ENCODE measurements around the gene SORCS3. TPM values are rescaled to one million over a fixed set of nuclear protein-coding genes. Genes with fewer than 3 reads are reported as not detected.

Gene SORCS3
- total RNA-seq (1 to 10 TPM in 2 of 5 experiments, under 1 TPM in 2, not detected in 1; 0.41 to 4.6 (median 1.6) TPM), polyA plus RNA-seq (under 1 TPM; 0.57 to 0.66 TPM), total RNA-seq (22.1 reads per million, percentile 52 among the genes with 10 or more reads in this experiment)

DNA sequence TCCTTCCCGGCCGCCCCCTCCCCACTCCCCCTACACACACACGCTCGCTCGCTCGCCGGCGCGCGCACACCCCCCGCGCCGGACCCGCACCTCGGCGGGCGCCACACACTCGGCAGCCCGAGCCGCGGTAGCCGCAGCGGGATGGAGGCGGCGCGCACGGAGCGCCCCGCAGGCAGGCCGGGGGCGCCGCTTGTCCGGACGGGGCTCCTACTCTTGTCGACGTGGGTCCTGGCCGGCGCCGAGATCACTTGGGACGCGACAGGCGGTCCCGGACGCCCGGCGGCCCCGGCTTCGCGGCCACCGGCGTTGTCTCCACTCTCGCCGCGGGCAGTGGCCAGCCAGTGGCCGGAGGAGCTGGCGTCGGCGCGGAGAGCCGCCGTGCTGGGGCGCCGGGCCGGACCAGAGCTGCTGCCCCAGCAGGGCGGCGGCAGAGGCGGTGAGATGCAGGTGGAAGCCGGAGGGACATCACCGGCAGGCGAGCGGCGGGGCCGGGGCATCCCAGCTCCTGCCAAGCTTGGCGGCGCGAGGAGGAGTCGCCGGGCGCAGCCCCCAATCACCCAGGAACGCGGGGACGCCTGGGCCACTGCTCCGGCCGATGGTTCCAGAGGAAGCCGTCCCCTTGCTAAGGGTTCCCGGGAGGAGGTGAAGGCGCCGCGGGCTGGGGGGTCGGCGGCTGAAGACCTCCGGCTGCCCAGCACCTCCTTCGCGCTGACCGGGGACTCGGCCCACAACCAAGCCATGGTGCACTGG is at the start of gene SORCS3:
Gene SORCS3, plus strand, starts transcription at position 104 of the 750 bp plus-strand sequence.
- H3K36me3 Mint-ChIP-seq, result peaks cover 0 to 5% (median 2%) of the 10 kb centered on the region in 5 donors
- H3K27ac ChIP-seq (ENCODE audit: low read depth, low read length), result no peak within 1 kb of the TSS
- H3K9me3 Mint-ChIP-seq, result peaks cover 0 to 4% (median 0%) of the 10 kb centered on the region in 11 donors
- ATAC-seq (no peak), DNase-seq (no peak)
- ChIA-PET CTCF (no interaction called here), POLR2A (no interaction called here)
- H3K4me3 ChIP-seq (ENCODE audit: low read length), result no peak within 1 kb of the TSS
- H3K27ac Mint-ChIP-seq, result no peak within 1 kb of the TSS
- intact Hi-C loops (cut with micrococcal nuclease), result no loop called here
- H3K36me3 ChIP-seq (ENCODE audit: control insufficient read depth in 2 of 3, insufficient read depth in 3 of 3, low read length in 3 of 3), result no peaks in the 10 kb centered on the region
- H3K4me1 ChIP-seq (ENCODE audit: control insufficient read depth in 2 of 2, insufficient read depth in 2 of 2, low read length in 2 of 2), result no peaks in the 10 kb centered on the region
- peak within 1 kb of the TSS in 5 of 10 donors; percentile 20 to 66 (median 42) for H3K4me3 Mint-ChIP-seq
- no peaks in the 10 kb centered on the region for H3K27me3 ChIP-seq (ENCODE audit: control insufficient read depth in 2 of 2, insufficient read depth in 2 of 2, low read length in 2 of 2)
- H3K27me3 Mint-ChIP-seq, result peaks cover 58 to 78% (median 66%) of the 10 kb centered on the region in 5 donors
- peaks cover 7 to 24% (median 20%) of the 10 kb centered on the region in 7 donors for H3K4me1 Mint-ChIP-seq
- no peaks in the 10 kb centered on the region for H3K9me3 ChIP-seq (ENCODE audit: control insufficient read depth in 2 of 3, low read length in 3 of 3)

DNA sequence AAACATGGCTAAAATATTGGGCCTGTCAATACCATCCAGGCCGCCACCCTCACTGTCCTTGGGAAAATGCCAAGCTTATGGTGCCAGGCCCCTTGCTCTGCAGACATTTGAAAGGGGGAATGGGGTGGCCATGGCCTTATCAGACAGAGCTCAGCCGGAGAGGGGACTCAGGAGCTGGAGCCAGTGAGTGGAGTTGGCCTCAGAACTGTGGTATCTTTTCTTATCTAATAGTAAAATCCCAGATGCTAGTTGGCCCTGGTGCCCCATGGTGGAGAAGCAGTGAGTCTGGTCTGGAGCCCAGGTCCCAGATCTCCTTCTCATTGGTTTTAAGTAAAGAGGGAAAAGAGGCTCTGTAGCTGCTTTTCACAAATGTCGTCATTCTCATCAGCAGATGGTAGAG is 49.6 kb upstream of the SORCS3 start:
- Mint-ChIP-seq H3K36me3 (no peaks in the 10 kb centered on the region), H3K27ac (no peak overlapping the region), H3K4me1 (peaks cover 6 to 16% (median 14%) of the 10 kb centered on the region in 7 donors), H3K4me3 (no peak overlapping the region), H3K27me3 (peaks cover 0 to 12% (median 5%) of the 10 kb centered on the region in 5 donors), H3K9me3 (no peaks in the 10 kb centered on the region)
- intact Hi-C loops (cut with micrococcal nuclease), result no loop called here
- Histone ChIP-seq H3K4me3 (ENCODE audit: low read length) (no peak overlapping the region), H3K9me3 (ENCODE audit: control insufficient read depth in 2 of 3, low read length in 3 of 3) (no peaks in the 10 kb centered on the region), H3K36me3 (ENCODE audit: control insufficient read depth in 2 of 3, insufficient read depth in 3 of 3, low read length in 3 of 3) (no peaks in the 10 kb centered on the region), H3K27ac (ENCODE audit: low read depth, low read length) (no peak overlapping the region), H3K4me1 (ENCODE audit: control insufficient read depth in 2 of 2, insufficient read depth in 2 of 2, low read length in 2 of 2) (peaks cover 0 to 12% of the 10 kb centered on the region in 2 donors), H3K27me3 (ENCODE audit: control insufficient read depth in 2 of 2, insufficient read depth in 2 of 2, low read length in 2 of 2) (no peaks in the 10 kb centered on the region)
- DNase-seq, result no peak
- ATAC-seq, result no peak
- ChIA-PET CTCF (no interaction called here), POLR2A (no interaction called here)

DNA sequence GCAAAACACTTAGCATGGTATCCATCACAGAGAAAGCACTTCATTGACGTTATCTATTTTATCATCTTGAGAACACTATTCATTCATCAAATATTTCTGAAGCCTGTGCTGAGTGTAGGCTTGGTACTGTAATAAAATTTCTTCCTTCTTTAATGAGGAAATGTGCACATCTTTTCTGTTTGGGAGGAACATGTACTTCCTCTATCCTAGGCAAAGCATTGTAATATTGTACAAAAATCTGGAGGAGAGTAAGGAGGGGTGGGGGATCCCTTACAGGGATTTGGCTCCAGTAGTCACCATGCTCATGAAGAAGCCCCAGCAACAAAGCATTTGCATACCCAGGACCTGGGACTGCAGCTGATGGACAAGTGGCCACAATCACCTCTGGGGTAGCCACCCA is 39.9 kb upstream of the SORCS3 start:
- Mint-ChIP-seq H3K4me1 (no peaks in the 10 kb centered on the region), H3K4me3 (no peak overlapping the region), H3K27ac (no peak overlapping the region), H3K9me3 (no peaks in the 10 kb centered on the region), H3K36me3 (no peaks in the 10 kb centered on the region), H3K27me3 (peaks cover 6 to 29% (median 12%) of the 10 kb centered on the region in 5 donors)
- CTCF ChIA-PET, result no interaction called here
- peak; percentile 41 for ATAC-seq
- Histone ChIP-seq H3K9me3 (ENCODE audit: control insufficient read depth in 2 of 3, low read length in 3 of 3) (no peaks in the 10 kb centered on the region), H3K4me3 (ENCODE audit: low read length) (no peak overlapping the region), H3K4me1 (ENCODE audit: control insufficient read depth in 2 of 2, insufficient read depth in 2 of 2, low read length in 2 of 2) (no peaks in the 10 kb centered on the region), H3K27me3 (ENCODE audit: control insufficient read depth in 2 of 2, insufficient read depth in 2 of 2, low read length in 2 of 2) (no peaks in the 10 kb centered on the region), H3K36me3 (ENCODE audit: control insufficient read depth in 2 of 3, insufficient read depth in 3 of 3, low read length in 3 of 3) (no peaks in the 10 kb centered on the region), H3K27ac (ENCODE audit: low read depth, low read length) (no peak overlapping the region)
- no peak for DNase-seq
- intact Hi-C loops (cut with micrococcal nuclease), result no loop called here
- POLR2A ChIA-PET, result no interaction called here

DNA sequence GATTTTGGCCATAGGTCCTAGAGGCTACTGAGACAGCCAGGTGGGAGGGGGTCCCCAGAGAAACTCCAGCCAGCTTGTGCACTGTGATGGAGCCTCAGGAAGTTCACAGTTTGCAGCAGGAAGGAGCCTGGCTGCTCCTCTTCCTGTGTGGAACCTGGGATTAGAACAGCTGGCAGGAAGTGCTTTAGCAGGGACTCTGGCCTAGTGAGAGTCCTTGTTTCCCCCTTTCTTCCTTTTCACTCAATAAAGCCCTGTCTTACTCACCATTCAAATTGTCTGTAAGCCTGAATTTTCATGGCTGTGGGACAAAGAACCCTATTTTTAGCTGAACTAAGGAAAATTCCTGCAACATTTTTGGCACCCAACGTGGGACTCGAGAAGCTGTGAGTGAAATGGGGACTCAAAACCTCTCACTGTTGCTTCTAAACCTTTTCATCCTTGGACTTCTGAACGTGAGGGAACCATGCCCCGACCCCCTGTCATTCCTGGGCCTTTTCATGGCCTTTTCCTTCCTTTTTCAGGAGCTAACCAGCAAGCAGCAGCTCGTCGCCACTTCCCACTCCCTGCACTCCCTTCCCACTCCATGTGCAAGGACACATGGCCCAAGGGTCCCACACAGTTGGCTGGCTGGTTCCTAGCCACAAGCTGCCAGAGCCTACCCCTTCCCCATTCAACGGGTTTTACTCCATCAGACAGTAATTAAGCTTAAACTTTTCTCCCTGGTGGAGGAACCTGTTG is 32.8 kb upstream of the SORCS3 start:
- H3K27ac Mint-ChIP-seq, result no peak overlapping the region
- peaks cover 0 to 37% (median 10%) of the 10 kb centered on the region in 11 donors for H3K9me3 Mint-ChIP-seq
- Histone ChIP-seq H3K4me1 (ENCODE audit: control insufficient read depth in 2 of 2, insufficient read depth in 2 of 2, low read length in 2 of 2) (no peaks in the 10 kb centered on the region), H3K27ac (ENCODE audit: low read depth, low read length) (no peak overlapping the region), H3K27me3 (ENCODE audit: control insufficient read depth in 2 of 2, insufficient read depth in 2 of 2, low read length in 2 of 2) (no peaks in the 10 kb centered on the region), H3K9me3 (ENCODE audit: control insufficient read depth in 2 of 3, low read length in 3 of 3) (peaks cover 0 to 4% (median 0%) of the 10 kb centered on the region in 3 experiments), H3K4me3 (ENCODE audit: low read length) (no peak overlapping the region), H3K36me3 (ENCODE audit: control insufficient read depth in 2 of 3, insufficient read depth in 3 of 3, low read length in 3 of 3) (no peaks in the 10 kb centered on the region)
- ChIA-PET CTCF (no interaction called here), POLR2A (no interaction called here)
- DNase-seq (no peak), ATAC-seq (no peak)
- H3K27me3 Mint-ChIP-seq, result peaks cover 2 to 19% (median 7%) of the 10 kb centered on the region in 5 donors
- H3K36me3 Mint-ChIP-seq, result peaks cover 0 to 8% (median 0%) of the 10 kb centered on the region in 5 donors
- H3K4me3 Mint-ChIP-seq, result no peak overlapping the region
- no peaks in the 10 kb centered on the region for H3K4me1 Mint-ChIP-seq
- intact Hi-C loops (cut with micrococcal nuclease), result no loop called here

DNA sequence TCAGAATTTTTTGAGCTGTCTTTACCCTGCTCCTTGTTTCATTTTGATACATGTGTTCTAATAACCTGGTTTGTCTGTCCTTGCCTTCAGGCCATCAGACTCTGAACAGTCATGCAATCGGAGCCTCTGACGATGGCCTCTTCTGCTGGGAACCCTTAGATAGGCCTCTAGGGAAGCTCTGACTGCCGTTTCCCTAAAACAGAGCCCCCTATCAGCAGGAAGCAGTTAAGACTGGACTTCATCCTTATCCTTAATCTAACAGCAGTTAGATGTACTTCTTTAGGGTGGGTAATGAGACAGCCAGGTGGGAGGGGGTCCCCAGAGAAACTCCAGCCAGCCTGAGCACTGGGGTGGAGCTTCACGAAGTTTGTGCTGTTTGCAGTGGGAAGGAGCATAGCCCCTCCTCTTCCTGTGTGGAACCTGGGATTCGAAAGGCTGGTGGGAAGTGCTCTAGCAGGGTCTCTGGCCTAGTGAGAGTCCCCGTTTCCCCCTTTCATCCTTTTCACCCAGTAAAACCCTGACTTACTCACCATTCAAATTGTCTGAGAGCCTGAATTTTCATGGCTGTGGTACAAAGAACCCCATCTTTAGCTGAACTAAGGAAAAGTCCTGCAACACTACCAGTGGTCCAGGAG is 28.4 kb upstream of the SORCS3 start:
- peaks cover 0 to 25% (median 2%) of the 10 kb centered on the region in 5 donors for H3K27me3 Mint-ChIP-seq
- H3K4me1 Mint-ChIP-seq, result no peaks in the 10 kb centered on the region
- CTCF ChIA-PET, result interaction anchor here (1.0 kb wide), 1 partner anchor 26 kb away, joined by 3 read pairs; no protein-coding TSS in a partner anchor
- ATAC-seq (no peak), DNase-seq (no peak)
- peaks cover 0 to 4% (median 0%) of the 10 kb centered on the region in 3 experiments for H3K9me3 ChIP-seq (ENCODE audit: control insufficient read depth in 2 of 3, low read length in 3 of 3)
- intact Hi-C loops (cut with micrococcal nuclease), result loop anchor here in 1 of 2 donors (10.0 kb wide), 1 partner anchor 318 kb away; no protein-coding TSS in a partner anchor
- no peaks in the 10 kb centered on the region for H3K27me3 ChIP-seq (ENCODE audit: control insufficient read depth in 2 of 2, insufficient read depth in 2 of 2, low read length in 2 of 2)
- H3K27ac Mint-ChIP-seq, result no peak overlapping the region
- H3K27ac ChIP-seq (ENCODE audit: low read depth, low read length), result no peak overlapping the region
- H3K4me3 ChIP-seq (ENCODE audit: low read length), result no peak overlapping the region
- peaks cover 0 to 35% (median 10%) of the 10 kb centered on the region in 11 donors for H3K9me3 Mint-ChIP-seq
- no peak overlapping the region for H3K4me3 Mint-ChIP-seq
- no peaks in the 10 kb centered on the region for H3K4me1 ChIP-seq (ENCODE audit: control insufficient read depth in 2 of 2, insufficient read depth in 2 of 2, low read length in 2 of 2)
- no peaks in the 10 kb centered on the region for H3K36me3 ChIP-seq (ENCODE audit: control insufficient read depth in 2 of 3, insufficient read depth in 3 of 3, low read length in 3 of 3)
- POLR2A ChIA-PET, result no interaction called here
- peaks cover 0 to 8% (median 0%) of the 10 kb centered on the region in 5 donors for H3K36me3 Mint-ChIP-seq

DNA sequence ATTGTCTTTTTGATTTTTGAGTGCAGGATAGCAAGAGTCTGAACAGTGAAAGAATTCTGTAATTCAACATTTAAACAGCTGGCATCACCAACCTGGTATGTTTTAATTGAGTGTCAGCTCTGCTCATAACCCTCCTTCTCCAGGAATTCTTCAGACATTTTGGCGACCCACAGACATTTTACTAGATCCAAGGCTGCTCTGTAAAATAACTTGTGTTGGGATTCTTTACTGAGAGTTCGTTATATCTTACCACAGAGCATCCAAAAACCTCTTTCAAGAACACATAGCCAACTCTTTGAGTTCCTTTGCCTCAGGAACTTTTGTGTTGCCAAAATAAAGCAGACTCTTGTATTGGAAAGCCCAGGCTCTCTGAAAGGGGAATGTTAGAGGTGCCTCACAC is 27.7 kb upstream of the SORCS3 start:
- DNase-seq (no peak), ATAC-seq (no peak)
- intact Hi-C loops (cut with micrococcal nuclease), result loop anchor here in 1 of 2 donors (10.0 kb wide), 1 partner anchor 319 kb away; no protein-coding TSS in a partner anchor
- Histone ChIP-seq H3K27ac (ENCODE audit: low read depth, low read length) (no peak overlapping the region), H3K36me3 (ENCODE audit: control insufficient read depth in 2 of 3, insufficient read depth in 3 of 3, low read length in 3 of 3) (no peaks in the 10 kb centered on the region), H3K4me1 (ENCODE audit: control insufficient read depth in 2 of 2, insufficient read depth in 2 of 2, low read length in 2 of 2) (no peaks in the 10 kb centered on the region), H3K27me3 (ENCODE audit: control insufficient read depth in 2 of 2, insufficient read depth in 2 of 2, low read length in 2 of 2) (no peaks in the 10 kb centered on the region), H3K9me3 (ENCODE audit: control insufficient read depth in 2 of 3, low read length in 3 of 3) (peaks cover 0 to 3% (median 0%) of the 10 kb centered on the region in 3 experiments), H3K4me3 (ENCODE audit: low read length) (no peak overlapping the region)
- Mint-ChIP-seq H3K27me3 (peaks cover 0 to 25% (median 5%) of the 10 kb centered on the region in 5 donors), H3K9me3 (peaks cover 0 to 27% (median 10%) of the 10 kb centered on the region in 11 donors), H3K4me1 (no peaks in the 10 kb centered on the region), H3K4me3 (no peak overlapping the region), H3K36me3 (peaks cover 0 to 8% (median 0%) of the 10 kb centered on the region in 5 donors), H3K27ac (no peak overlapping the region)
- ChIA-PET POLR2A (no interaction called here), CTCF (no interaction called here)
